ENCODE data around the gene DPPA4. TPM values are rescaled to one million over a fixed set of nuclear protein-coding genes. Genes with fewer than 3 reads are reported as not detected.

The DPPA4 gene
- total RNA-seq, 1 experiment from 2014 or later, result 774 TPM

DNA sequence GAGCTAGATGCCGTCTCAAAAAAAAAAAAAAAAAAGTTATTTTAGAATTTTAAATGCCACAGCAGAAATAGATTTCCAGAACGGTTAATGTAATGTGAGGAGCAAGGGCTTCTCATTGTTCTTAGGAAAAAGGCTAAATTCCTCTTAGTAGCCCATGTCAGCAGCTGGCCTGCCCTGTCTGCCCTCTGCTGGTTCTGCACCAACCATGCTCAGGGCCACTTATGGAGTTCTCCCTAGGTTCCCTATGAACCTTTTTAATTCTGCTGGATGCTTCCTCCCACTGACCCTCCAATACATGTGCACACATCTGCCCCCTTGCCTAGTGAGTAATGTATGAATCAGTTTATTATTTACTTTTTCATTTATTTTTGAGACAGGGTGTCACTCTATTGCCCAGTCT, 32.2 kb upstream of the DPPA4 start (continued):
- TF ChIP-seq, protein P1, sequence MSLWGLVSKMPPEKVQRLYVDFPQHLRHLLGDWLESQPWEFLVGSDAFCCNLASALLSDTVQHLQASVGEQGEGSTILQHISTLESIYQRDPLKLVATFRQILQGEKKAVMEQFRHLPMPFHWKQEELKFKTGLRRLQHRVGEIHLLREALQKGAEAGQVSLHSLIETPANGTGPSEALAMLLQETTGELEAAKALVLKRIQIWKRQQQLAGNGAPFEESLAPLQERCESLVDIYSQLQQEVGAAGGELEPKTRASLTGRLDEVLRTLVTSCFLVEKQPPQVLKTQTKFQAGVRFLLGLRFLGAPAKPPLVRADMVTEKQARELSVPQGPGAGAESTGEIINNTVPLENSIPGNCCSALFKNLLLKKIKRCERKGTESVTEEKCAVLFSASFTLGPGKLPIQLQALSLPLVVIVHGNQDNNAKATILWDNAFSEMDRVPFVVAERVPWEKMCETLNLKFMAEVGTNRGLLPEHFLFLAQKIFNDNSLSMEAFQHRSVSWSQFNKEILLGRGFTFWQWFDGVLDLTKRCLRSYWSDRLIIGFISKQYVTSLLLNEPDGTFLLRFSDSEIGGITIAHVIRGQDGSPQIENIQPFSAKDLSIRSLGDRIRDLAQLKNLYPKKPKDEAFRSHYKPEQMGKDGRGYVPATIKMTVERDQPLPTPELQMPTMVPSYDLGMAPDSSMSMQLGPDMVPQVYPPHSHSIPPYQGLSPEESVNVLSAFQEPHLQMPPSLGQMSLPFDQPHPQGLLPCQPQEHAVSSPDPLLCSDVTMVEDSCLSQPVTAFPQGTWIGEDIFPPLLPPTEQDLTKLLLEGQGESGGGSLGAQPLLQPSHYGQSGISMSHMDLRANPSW (CRISPR knock-in tag; conservative IDR thresholded peaks at IDR 0.05; ENCODE audit: low read depth), result no peak
- TF ChIP-seq ATF1 (CRISPR knock-in tag; IDR thresholded peaks at IDR 0.05), result no peak
- TF ChIP-seq, protein P2, sequence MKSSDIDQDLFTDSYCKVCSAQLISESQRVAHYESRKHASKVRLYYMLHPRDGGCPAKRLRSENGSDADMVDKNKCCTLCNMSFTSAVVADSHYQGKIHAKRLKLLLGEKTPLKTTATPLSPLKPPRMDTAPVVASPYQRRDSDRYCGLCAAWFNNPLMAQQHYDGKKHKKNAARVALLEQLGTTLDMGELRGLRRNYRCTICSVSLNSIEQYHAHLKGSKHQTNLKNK (CRISPR knock-in tag; IDR thresholded peaks at IDR 0.05), result no peak
- no peak for TF ChIP-seq SMAD3 (CRISPR knock-in tag; IDR thresholded peaks at IDR 0.05; ENCODE audit: borderline replicate concordance)
- TF ChIP-seq, protein P3, sequence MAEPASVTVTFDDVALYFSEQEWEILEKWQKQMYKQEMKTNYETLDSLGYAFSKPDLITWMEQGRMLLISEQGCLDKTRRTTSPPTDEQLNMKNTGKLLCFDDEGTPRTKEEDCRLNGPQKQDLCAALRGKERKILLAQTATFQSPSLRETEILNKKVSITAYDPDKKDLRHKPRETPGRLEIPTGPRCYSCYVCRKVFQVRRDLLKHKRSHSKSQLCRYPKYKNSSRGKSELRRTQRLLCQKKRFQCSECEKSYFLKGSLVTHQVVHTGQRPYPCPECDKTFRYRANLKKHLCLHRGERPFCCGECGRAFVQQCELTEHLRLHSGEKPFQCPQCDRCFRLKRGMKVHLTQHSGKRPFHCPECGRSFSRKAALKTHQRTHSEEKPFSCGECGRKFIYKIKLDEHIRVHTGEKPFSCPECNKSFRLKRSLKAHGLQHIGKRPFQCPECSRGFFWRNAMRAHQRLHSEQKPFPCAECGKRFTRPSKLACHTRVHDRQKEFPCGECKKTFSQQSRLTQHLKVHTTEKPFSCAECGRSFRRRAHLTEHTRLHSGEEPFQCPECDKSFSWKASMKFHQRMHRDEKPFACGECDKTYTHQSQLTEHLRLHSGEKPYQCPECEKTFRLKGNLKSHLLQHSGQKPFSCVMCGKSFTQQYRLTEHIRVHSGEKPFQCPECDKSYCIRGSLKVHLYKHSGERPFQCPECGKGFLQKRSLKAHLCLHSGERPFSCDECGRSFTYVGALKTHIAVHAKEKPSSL (CRISPR knock-in tag; conservative IDR thresholded peaks at IDR 0.05), result no peak
- TF ChIP-seq, protein P4, sequence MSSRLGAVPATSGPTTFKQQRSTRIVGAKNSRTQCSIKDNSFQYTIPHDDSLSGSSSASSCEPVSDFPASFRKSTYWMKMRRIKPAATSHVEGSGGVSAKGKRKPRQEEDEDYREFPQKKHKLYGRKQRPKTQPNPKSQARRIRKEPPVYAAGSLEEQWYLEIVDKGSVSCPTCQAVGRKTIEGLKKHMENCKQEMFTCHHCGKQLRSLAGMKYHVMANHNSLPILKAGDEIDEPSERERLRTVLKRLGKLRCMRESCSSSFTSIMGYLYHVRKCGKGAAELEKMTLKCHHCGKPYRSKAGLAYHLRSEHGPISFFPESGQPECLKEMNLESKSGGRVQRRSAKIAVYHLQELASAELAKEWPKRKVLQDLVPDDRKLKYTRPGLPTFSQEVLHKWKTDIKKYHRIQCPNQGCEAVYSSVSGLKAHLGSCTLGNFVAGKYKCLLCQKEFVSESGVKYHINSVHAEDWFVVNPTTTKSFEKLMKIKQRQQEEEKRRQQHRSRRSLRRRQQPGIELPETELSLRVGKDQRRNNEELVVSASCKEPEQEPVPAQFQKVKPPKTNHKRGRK (CRISPR knock-in tag; IDR thresholded peaks at IDR 0.05; ENCODE audit: borderline replicate concordance), result no peak

DNA sequence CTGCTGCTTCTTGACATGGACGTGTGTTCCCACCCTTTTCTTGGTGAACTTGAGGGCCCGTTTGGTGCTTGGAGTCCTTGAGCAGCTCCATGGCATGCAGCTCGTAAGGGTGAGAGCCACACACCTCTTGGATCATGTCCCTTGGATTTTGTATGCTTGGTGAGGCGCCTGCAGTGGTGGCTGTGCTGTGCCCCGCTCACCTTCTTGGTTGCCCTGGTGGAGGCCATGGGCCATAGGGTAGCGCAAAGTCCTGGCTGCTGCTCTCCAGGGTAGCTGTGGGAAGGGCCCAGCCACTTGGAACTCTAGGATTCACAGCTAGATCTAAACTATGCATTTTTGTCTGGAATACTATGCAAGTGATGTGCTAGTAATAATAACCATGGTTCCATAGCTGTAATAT, 26.7 kb upstream of the DPPA4 start:
- peaks cover 29% of the 10 kb centered on the region for H3K36me3 Mint-ChIP-seq
- H3K4me3 Mint-ChIP-seq, result no peak overlapping the region
- peaks cover 33% of the 10 kb centered on the region for H3K4me1 Mint-ChIP-seq
- CTCF ChIA-PET, result interaction anchor here (0.7 to 1.5 kb wide), 6 partner anchors 8 to 89 kb away, joined by 3 to 6 read pairs (median 4); no protein-coding TSS in a partner anchor
- ATAC-seq (peak; percentile 70), DNase-seq (ENCODE audit: low spot score) (no peak)
- TF ChIP-seq, protein P5, sequence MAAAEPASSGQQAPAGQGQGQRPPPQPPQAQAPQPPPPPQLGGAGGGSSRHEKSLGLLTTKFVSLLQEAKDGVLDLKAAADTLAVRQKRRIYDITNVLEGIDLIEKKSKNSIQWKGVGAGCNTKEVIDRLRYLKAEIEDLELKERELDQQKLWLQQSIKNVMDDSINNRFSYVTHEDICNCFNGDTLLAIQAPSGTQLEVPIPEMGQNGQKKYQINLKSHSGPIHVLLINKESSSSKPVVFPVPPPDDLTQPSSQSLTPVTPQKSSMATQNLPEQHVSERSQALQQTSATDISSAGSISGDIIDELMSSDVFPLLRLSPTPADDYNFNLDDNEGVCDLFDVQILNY (CRISPR knock-in tag; IDR thresholded peaks at IDR 0.05), result no peak
- no peak for TF ChIP-seq MXD4 (CRISPR knock-in tag; IDR thresholded peaks at IDR 0.05; ENCODE audit: borderline replicate concordance)
- TF ChIP-seq NFE2L1 (CRISPR knock-in tag; IDR thresholded peaks at IDR 0.05), result no peak
- TF ChIP-seq, protein P6, sequence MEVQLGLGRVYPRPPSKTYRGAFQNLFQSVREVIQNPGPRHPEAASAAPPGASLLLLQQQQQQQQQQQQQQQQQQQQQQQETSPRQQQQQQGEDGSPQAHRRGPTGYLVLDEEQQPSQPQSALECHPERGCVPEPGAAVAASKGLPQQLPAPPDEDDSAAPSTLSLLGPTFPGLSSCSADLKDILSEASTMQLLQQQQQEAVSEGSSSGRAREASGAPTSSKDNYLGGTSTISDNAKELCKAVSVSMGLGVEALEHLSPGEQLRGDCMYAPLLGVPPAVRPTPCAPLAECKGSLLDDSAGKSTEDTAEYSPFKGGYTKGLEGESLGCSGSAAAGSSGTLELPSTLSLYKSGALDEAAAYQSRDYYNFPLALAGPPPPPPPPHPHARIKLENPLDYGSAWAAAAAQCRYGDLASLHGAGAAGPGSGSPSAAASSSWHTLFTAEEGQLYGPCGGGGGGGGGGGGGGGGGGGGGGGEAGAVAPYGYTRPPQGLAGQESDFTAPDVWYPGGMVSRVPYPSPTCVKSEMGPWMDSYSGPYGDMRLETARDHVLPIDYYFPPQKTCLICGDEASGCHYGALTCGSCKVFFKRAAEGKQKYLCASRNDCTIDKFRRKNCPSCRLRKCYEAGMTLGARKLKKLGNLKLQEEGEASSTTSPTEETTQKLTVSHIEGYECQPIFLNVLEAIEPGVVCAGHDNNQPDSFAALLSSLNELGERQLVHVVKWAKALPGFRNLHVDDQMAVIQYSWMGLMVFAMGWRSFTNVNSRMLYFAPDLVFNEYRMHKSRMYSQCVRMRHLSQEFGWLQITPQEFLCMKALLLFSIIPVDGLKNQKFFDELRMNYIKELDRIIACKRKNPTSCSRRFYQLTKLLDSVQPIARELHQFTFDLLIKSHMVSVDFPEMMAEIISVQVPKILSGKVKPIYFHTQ (CRISPR knock-in tag; IDR thresholded peaks at IDR 0.05), result no peak
- TF ChIP-seq, protein P7, sequence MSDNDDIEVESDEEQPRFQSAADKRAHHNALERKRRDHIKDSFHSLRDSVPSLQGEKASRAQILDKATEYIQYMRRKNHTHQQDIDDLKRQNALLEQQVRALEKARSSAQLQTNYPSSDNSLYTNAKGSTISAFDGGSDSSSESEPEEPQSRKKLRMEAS (CRISPR knock-in tag; IDR thresholded peaks at IDR 0.05), result no peak
- no peak for TF ChIP-seq NFYB (CRISPR knock-in tag; conservative IDR thresholded peaks at IDR 0.05; ENCODE audit: low read depth)
- TF ChIP-seq, protein P8, sequence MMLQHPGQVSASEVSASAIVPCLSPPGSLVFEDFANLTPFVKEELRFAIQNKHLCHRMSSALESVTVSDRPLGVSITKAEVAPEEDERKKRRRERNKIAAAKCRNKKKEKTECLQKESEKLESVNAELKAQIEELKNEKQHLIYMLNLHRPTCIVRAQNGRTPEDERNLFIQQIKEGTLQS (CRISPR knock-in tag; conservative IDR thresholded peaks at IDR 0.05), result no peak
- no peaks in the 10 kb centered on the region for H3K9me3 Mint-ChIP-seq
- H3K27ac Mint-ChIP-seq, result peak overlapping the region; percentile 41; the same call in 1 of the 2 replicates
- POLR2A ChIA-PET, result interaction anchor here (1.1 kb wide), 1 partner anchor 35 kb away, joined by 3 read pairs; no protein-coding TSS in a partner anchor
- H3K27me3 Mint-ChIP-seq (ENCODE audit: low read depth), result no peaks in the 10 kb centered on the region
